Measurements from ENCODE around the gene PRXL2C.
"Not testable (repeated sequence)": the region's sequence is repeated elsewhere in the genome, so short reads cannot be mapped to it uniquely, and the experiment has no call there.

PRXL2C gene

GRCh38 chr9:96655198-96655851, at the start of gene PRXL2C:
Gene PRXL2C, minus strand, starts transcription at chr9:96655317. Its CDS starts 36 bp downstream, at chr9:96655281.
- peak within 1 kb of the TSS; percentile 60 for H3K27ac ChIP-seq
- TF ChIP-seq ZFX (IDR thresholded peaks at IDR 0.05) (peak; percentile 40; the same call in 1 of the 2 replicates), CTCF (conservative IDR thresholded peaks at IDR 0.05) (peak; percentile 31)

- not testable (repeated sequence) for H3K27ac ChIP-seq
Observed at GRCh38 chr9:96700721-96701375, 45.7 kb upstream of the PRXL2C start.

GRCh38 chr9:96691326-96691725, 36.2 kb upstream of the PRXL2C start:
- H3K27ac ChIP-seq: no peak overlapping the region
- no peak for TF ChIP-seq CTCF (conservative IDR thresholded peaks at IDR 0.05)
- no peak for TF ChIP-seq ZFX (IDR thresholded peaks at IDR 0.05)

- no peak overlapping the region for H3K27ac ChIP-seq
- no peak for TF ChIP-seq ZFX (IDR thresholded peaks at IDR 0.05)
Observed at GRCh38 chr9:96688745-96689464, 33.8 kb upstream of the PRXL2C start.

GRCh38 chr9:96688187-96688586, 33.1 kb upstream of the PRXL2C start:
- TF ChIP-seq ZFX (IDR thresholded peaks at IDR 0.05): no peak
- no peak for TF ChIP-seq CTCF (conservative IDR thresholded peaks at IDR 0.05)
- no peak overlapping the region for H3K27ac ChIP-seq

- TF ChIP-seq CTCF (conservative IDR thresholded peaks at IDR 0.05): peak; percentile 18
- TF ChIP-seq ZFX (IDR thresholded peaks at IDR 0.05): no peak
- H3K27ac ChIP-seq: no peak overlapping the region
Observed at GRCh38 chr9:96686638-96687335, 31.7 kb upstream of the PRXL2C start.

GRCh38 chr9:96680812-96681499, 25.8 kb upstream of the PRXL2C start:
- TF ChIP-seq ZFX (IDR thresholded peaks at IDR 0.05): no peak
- no peak for TF ChIP-seq CTCF (conservative IDR thresholded peaks at IDR 0.05)
- H3K27ac ChIP-seq: no peak overlapping the region
